Testis (tissue), 2 donors: Measurements from ENCODE around the gene GNAO1.

ENCODE experiments used
- CTCF ChIP-seq, 3 experiments: fragments of 450-650 bp in 2 of 3; fragments of 200-600 bp in 1 of 3; sonication (generic) in 1 of 3; IDR thresholded peaks; one replicate each; pipeline ENCODE4 v1.5.1; 2016 to 2019; ENCODE audit warnings: antibody characterized with exemption in 3 of 3, mild to moderate bottlenecking in 2 of 3, moderate library complexity in 1 of 3
- POLR2A ChIP-seq: fragments of 450-650 bp; IDR thresholded peaks from one replicate; pipeline ENCODE4 v1.6.1; 2017; ENCODE audit warnings: antibody characterized with exemption, mild to moderate bottlenecking, moderate library complexity

- TF ChIP-seq CTCF (IDR thresholded peaks at IDR 0.05) (no peak), POLR2A (no peak)
Measured at GRCh38 chr16:56324406-56324805, 133.1 kb downstream of the GNAO1 start.
